Gastrocnemius medialis (tissue), 4 donors: ENCODE measurements around the gene PRKAG2. TPM values are rescaled to one million over a fixed set of nuclear protein-coding genes. Genes with fewer than 3 reads are reported as not detected.

Source experiments
- ATAC-seq, 2 donors: fragments of 150-250 bp; one replicate each; pipeline ENCODE4 v1.9.1; 2016
- DNase-seq, 2 donors: peaks; one replicate each; pipeline ENCODE4 v3.0.0-alpha.2; 2019
- H3K27ac ChIP-seq, 4 donors: fragments of 200-600 bp; sonication (generic); 1 replicate in 1 of 4; 2 replicates in 3 of 4; pipeline ENCODE4 v1.5.1; 2016 to 2018; ENCODE audit warnings: mild to moderate bottlenecking in 2 of 4, moderate library complexity in 1 of 4
- H3K27me3 ChIP-seq, 3 donors: fragments of 200-600 bp; sonication (generic) in 2 of 3; 1 replicate in 1 of 3; 2 replicates in 2 of 3; pipeline versions ENCODE4 v1.5.1 to v1.6.0; 2016 to 2019; ENCODE audit warnings: mild to moderate bottlenecking in 1 of 3, moderate library complexity in 1 of 3
- H3K36me3 ChIP-seq, 2 donors: fragments of 200-600 bp; sonication (generic) in 1 of 2; one replicate each; pipeline ENCODE4 v1.5.1; 2017 to 2018
- H3K4me1 ChIP-seq, 2 donors: fragments of 200-600 bp; sonication (generic) in 1 of 2; one replicate each; pipeline ENCODE4 v1.5.1; 2016 to 2017; ENCODE audit warnings: mild to moderate bottlenecking in 2 of 2
- H3K4me3 ChIP-seq, 4 donors: fragments of 200-600 bp; sonication (generic) in 3 of 4; 1 replicate in 1 of 4; 2 replicates in 3 of 4; pipeline ENCODE4 v1.5.1; 2016 to 2019; ENCODE audit warnings: mild to moderate bottlenecking in 2 of 4
- H3K9me3 ChIP-seq, 3 donors: fragments of 200-600 bp; sonication (generic) in 2 of 3; 1 replicate in 1 of 3; 2 replicates in 2 of 3; pipeline ENCODE4 v1.5.1; 2016 to 2019
- CTCF ChIP-seq, 5 experiments: fragments of 450-650 bp in 3 of 5; fragments of 200-600 bp in 2 of 5; sonication (generic) in 2 of 5; IDR thresholded peaks in 4 of 5; conservative IDR thresholded peaks in 1 of 5; 1 replicate in 4 of 5; 2 replicates in 1 of 5; pipeline ENCODE4 v1.5.1; 2016 to 2019; ENCODE audit warnings: antibody characterized with exemption in 5 of 5, mild to moderate bottlenecking in 3 of 5, moderate library complexity in 3 of 5
- POLR2A ChIP-seq, 2 donors: fragments of 450-650 bp; IDR thresholded peaks; one replicate each; pipeline ENCODE4 v1.6.1; 2017; ENCODE audit warnings: antibody characterized with exemption in 2 of 2, mild to moderate bottlenecking in 2 of 2, moderate library complexity in 2 of 2
- in situ Hi-C, 4 donors: fragments of 200-750 bp; cut with MboI; loops; one replicate each; pipeline versions ENCODE4 v1.15.0 to v1.8.0; 2017; ENCODE audit warnings: low sequenced_read_pairs in 4 of 4
- intact Hi-C: fragments of 100-400 bp; cut with DNase I; formaldehyde crosslinking; loops from one replicate; pipeline ENCODE4 v1.15.1; 2023; ENCODE audit warnings: low total_unique reads
- total RNA-seq, 4 donors: library from RNA; depleted of rRNA; stranded (reverse); fragments of >200 nt; gene quantifications; one replicate each; pipeline versions ENCODE4 v1.1.0 to v1.2.3, GENCODE V29; 2016

Gene PRKAG2
- total RNA-seq, 4 donors from 2014 or later: 5.3 to 32.6 (median 13.9) TPM

- intact Hi-C loops: no loop called here
Measured at GRCh38 chr7:151615784-151616183, 261.1 kb downstream of the PRKAG2 start.

GRCh38 chr7:151615058-151615457, 261.9 kb downstream of the PRKAG2 start:
- Histone ChIP-seq H3K27ac (no peak overlapping the region), H3K4me1 (no peaks in the 10 kb centered on the region), H3K27me3 (no peaks in the 10 kb centered on the region), H3K4me3 (no peak overlapping the region), H3K9me3 (no peaks in the 10 kb centered on the region), H3K36me3 (no peaks in the 10 kb centered on the region)
- DNase-seq: no peak
- TF ChIP-seq POLR2A (IDR thresholded peaks at IDR 0.05) (no peak), CTCF (IDR thresholded peaks at IDR 0.05 in 4 of 5, conservative IDR thresholded peaks at IDR 0.05 in 1 of 5) (no peak)
- intact Hi-C loops: no loop called here
- ATAC-seq: no peak
- in situ Hi-C loops: no loop called here

More at GRCh38 chr7:151615784-151616183, 261.1 kb downstream of the PRKAG2 start:
- no peaks in the 10 kb centered on the region for H3K4me1 ChIP-seq
- H3K36me3 ChIP-seq: no peaks in the 10 kb centered on the region
- H3K27ac ChIP-seq: no peak overlapping the region
- H3K27me3 ChIP-seq: no peaks in the 10 kb centered on the region
- no peak overlapping the region for H3K4me3 ChIP-seq
- H3K9me3 ChIP-seq: no peaks in the 10 kb centered on the region
- DNase-seq (no peak), ATAC-seq (no peak)
- in situ Hi-C loops: no loop called here
- TF ChIP-seq CTCF (IDR thresholded peaks at IDR 0.05 in 4 of 5, conservative IDR thresholded peaks at IDR 0.05 in 1 of 5) (no peak), POLR2A (IDR thresholded peaks at IDR 0.05) (no peak)

- no peaks in the 10 kb centered on the region for H3K36me3 ChIP-seq
- no peaks in the 10 kb centered on the region for H3K27me3 ChIP-seq
- intact Hi-C loops (no loop called here), in situ Hi-C loops (no loop called here)
- no peaks in the 10 kb centered on the region for H3K9me3 ChIP-seq
- no peak overlapping the region for H3K4me3 ChIP-seq
- no peak for ATAC-seq
- TF ChIP-seq CTCF (IDR thresholded peaks at IDR 0.05 in 4 of 5, conservative IDR thresholded peaks at IDR 0.05 in 1 of 5) (no peak), POLR2A (IDR thresholded peaks at IDR 0.05) (no peak)
- no peak overlapping the region for H3K27ac ChIP-seq
- no peaks in the 10 kb centered on the region for H3K4me1 ChIP-seq
- no peak for DNase-seq
Measured at GRCh38 chr7:151614019-151614418, 262.9 kb downstream of the PRKAG2 start.

GRCh38 chr7:151611878-151612277, 265.0 kb downstream of the PRKAG2 start:
- H3K27ac ChIP-seq: no peak overlapping the region
- no peaks in the 10 kb centered on the region for H3K9me3 ChIP-seq
- intact Hi-C loops (no loop called here), in situ Hi-C loops (no loop called here)
- no peak for DNase-seq
- H3K4me3 ChIP-seq: no peak overlapping the region
- H3K36me3 ChIP-seq: no peaks in the 10 kb centered on the region
- no peaks in the 10 kb centered on the region for H3K4me1 ChIP-seq
- no peaks in the 10 kb centered on the region for H3K27me3 ChIP-seq
- no peak for ATAC-seq
- TF ChIP-seq CTCF (IDR thresholded peaks at IDR 0.05 in 4 of 5, conservative IDR thresholded peaks at IDR 0.05 in 1 of 5): no peak
- TF ChIP-seq POLR2A (IDR thresholded peaks at IDR 0.05): no peak

GRCh38 chr7:151611041-151611440, 265.9 kb downstream of the PRKAG2 start:
- TF ChIP-seq POLR2A (IDR thresholded peaks at IDR 0.05) (no peak), CTCF (IDR thresholded peaks at IDR 0.05 in 4 of 5, conservative IDR thresholded peaks at IDR 0.05 in 1 of 5) (no peak)
- intact Hi-C loops: no loop called here

More at GRCh38 chr7:151611041-151611440, 265.9 kb downstream of the PRKAG2 start:
- Histone ChIP-seq H3K4me3 (no peak overlapping the region), H3K9me3 (no peaks in the 10 kb centered on the region), H3K36me3 (no peaks in the 10 kb centered on the region), H3K27ac (no peak overlapping the region), H3K4me1 (no peaks in the 10 kb centered on the region), H3K27me3 (no peaks in the 10 kb centered on the region)
- ATAC-seq: no peak
- in situ Hi-C loops: no loop called here
- DNase-seq: no peak
